Endodermal cell (in vitro differentiated cells): ENCODE data around the gene PCDHGC3. TPM values are rescaled to one million over a fixed set of nuclear protein-coding genes. Genes with fewer than 3 reads are reported as not detected.

Experiments used
- DNase-seq: peaks from one replicate; pipeline ENCODE4 v3.0.0-alpha.2; 2017
- H3K27ac ChIP-seq: 2 replicates; pipeline ENCODE4 v1.5.1; 2013; ENCODE audit warnings: mild to moderate bottlenecking, low read depth, low read length, moderate library complexity
- H3K27me3 ChIP-seq: 2 replicates; pipeline ENCODE4 v1.6.1; 2013; ENCODE audit warnings: mild to moderate bottlenecking, low read length, moderate library complexity; ENCODE audit not compliant: insufficient read depth, control insufficient read depth, poor library complexity, severe bottlenecking
- H3K36me3 ChIP-seq: 2 replicates; pipeline ENCODE4 v1.7.0; 2013; ENCODE audit warnings: mild to moderate bottlenecking, low read length, moderate library complexity; ENCODE audit not compliant: control insufficient read depth, insufficient read depth
- H3K4me1 ChIP-seq: one replicate; pipeline ENCODE4 v1.7.0; 2013; ENCODE audit warnings: low read length; ENCODE audit not compliant: control insufficient read depth, insufficient read depth
- H3K4me3 ChIP-seq: 2 replicates; pipeline ENCODE4 v1.5.1; 2013; ENCODE audit warnings: mild to moderate bottlenecking, low read length, moderate library complexity
- H3K9ac ChIP-seq: 2 replicates; pipeline ENCODE4 v1.6.1; 2013; ENCODE audit warnings: mild to moderate bottlenecking, low read length, moderate library complexity; ENCODE audit not compliant: poor library complexity, severe bottlenecking; ENCODE audit errors: extremely low read depth
- H3K9me3 ChIP-seq: 2 replicates; pipeline ENCODE4 v1.6.1; 2013; ENCODE audit warnings: mild to moderate bottlenecking, low read length, moderate library complexity; ENCODE audit not compliant: control insufficient read depth
- H3K27ac Mint-ChIP-seq: 2 replicates; pipeline ENCODE4 v1.8.0; 2020; ENCODE audit warnings: mixed read lengths
- H3K27me3 Mint-ChIP-seq: 2 replicates; pipeline ENCODE4 v1.8.0; 2021; ENCODE audit warnings: mild to moderate bottlenecking, mixed read lengths; ENCODE audit not compliant: insufficient read depth
- H3K36me3 Mint-ChIP-seq: 2 replicates; pipeline ENCODE4 v1.8.0; 2020; ENCODE audit warnings: low read depth, mixed read lengths
- H3K4me1 Mint-ChIP-seq: 2 replicates; pipeline ENCODE4 v1.8.0; 2020; ENCODE audit warnings: mixed read lengths
- H3K4me3 Mint-ChIP-seq: 2 replicates; pipeline ENCODE4 v1.8.0; 2020; ENCODE audit warnings: mild to moderate bottlenecking, moderate library complexity, mixed read lengths
- H3K9me3 Mint-ChIP-seq: 2 replicates; pipeline ENCODE4 v1.8.0; 2020; ENCODE audit warnings: mild to moderate bottlenecking, mixed read lengths
- WGBS, 2 experiments: methylation state at CpG; one replicate each; pipeline versions ENCODE4 v1.1.5 to v1.1.7; 2013; ENCODE audit warnings: missing lambda C conversion rate in 2 of 2, mixed read lengths in 1 of 2; ENCODE audit not compliant: insufficient coverage in 1 of 2, insufficient read length in 1 of 2; 5-methylcytosine and 5-hydroxymethylcytosine counted together
- total RNA-seq, 2 donors: library from RNA; stranded (reverse); fragmentation: NEBNext Ultra II Directional in 1 of 2; extraction: Animal tissue kit (Norgen Biotek cat#: 25700) in 1 of 2; gene quantifications; 2 replicates in 1 of 2; 3 replicates in 1 of 2; pipeline ENCODE4 v1.2.1, GENCODE V29; 2021
- TF ChIP-seq, protein P1 (sequence below): fragments of 200-600 bp; sonication (generic); conservative IDR thresholded peaks from 2 replicates; pipeline ENCODE4 v1.5.0; 2021; ENCODE audit warnings: antibody characterized with exemption, mild to moderate bottlenecking

The PCDHGC3 gene
- total RNA-seq, 2 donors from 2014 or later: 13.9 to 27.6 TPM

DNA sequence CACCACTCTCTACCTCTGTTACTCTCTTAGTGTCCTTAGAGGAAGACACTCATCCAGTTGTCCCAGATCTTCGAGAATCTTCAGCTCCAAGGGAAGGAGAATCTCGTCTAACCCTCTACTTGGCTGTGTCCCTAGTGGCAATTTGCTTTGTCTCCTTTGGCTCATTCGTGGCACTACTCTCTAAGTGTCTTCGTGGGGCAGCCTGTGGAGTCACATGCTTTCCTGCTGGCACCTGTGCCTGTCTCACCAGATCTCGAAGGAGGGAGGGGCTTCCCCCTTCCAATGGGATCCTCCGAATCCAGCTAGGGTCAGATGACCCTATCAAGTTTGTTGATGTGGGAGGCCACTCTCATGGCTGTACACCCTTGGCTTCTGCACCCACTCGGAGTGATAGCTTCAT lies 11.4 kb downstream of the PCDHGC3 start:
- WGBS, 2 experiments: 88 to 94% methylated on average over 5 to 7 of the region's 7 CpGs
- no peak overlapping the region for H3K9ac ChIP-seq
- no peak for DNase-seq
- Mint-ChIP-seq H3K36me3 (peaks cover 22% of the 10 kb centered on the region), H3K27ac (no peak overlapping the region), H3K4me1 (peaks cover 32% of the 10 kb centered on the region), H3K9me3 (no peaks in the 10 kb centered on the region), H3K4me3 (no peak overlapping the region), H3K27me3 (peaks cover 71% of the 10 kb centered on the region)
- H3K9me3 ChIP-seq: no peaks in the 10 kb centered on the region
- no peak overlapping the region for H3K27ac ChIP-seq
- peaks cover 12% of the 10 kb centered on the region for H3K4me1 ChIP-seq
- peaks cover 14% of the 10 kb centered on the region for H3K27me3 ChIP-seq
- H3K4me3 ChIP-seq: no peak overlapping the region
- H3K36me3 ChIP-seq: no peaks in the 10 kb centered on the region
- TF ChIP-seq, protein P1, sequence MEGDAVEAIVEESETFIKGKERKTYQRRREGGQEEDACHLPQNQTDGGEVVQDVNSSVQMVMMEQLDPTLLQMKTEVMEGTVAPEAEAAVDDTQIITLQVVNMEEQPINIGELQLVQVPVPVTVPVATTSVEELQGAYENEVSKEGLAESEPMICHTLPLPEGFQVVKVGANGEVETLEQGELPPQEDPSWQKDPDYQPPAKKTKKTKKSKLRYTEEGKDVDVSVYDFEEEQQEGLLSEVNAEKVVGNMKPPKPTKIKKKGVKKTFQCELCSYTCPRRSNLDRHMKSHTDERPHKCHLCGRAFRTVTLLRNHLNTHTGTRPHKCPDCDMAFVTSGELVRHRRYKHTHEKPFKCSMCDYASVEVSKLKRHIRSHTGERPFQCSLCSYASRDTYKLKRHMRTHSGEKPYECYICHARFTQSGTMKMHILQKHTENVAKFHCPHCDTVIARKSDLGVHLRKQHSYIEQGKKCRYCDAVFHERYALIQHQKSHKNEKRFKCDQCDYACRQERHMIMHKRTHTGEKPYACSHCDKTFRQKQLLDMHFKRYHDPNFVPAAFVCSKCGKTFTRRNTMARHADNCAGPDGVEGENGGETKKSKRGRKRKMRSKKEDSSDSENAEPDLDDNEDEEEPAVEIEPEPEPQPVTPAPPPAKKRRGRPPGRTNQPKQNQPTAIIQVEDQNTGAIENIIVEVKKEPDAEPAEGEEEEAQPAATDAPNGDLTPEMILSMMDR: no peak

DNA sequence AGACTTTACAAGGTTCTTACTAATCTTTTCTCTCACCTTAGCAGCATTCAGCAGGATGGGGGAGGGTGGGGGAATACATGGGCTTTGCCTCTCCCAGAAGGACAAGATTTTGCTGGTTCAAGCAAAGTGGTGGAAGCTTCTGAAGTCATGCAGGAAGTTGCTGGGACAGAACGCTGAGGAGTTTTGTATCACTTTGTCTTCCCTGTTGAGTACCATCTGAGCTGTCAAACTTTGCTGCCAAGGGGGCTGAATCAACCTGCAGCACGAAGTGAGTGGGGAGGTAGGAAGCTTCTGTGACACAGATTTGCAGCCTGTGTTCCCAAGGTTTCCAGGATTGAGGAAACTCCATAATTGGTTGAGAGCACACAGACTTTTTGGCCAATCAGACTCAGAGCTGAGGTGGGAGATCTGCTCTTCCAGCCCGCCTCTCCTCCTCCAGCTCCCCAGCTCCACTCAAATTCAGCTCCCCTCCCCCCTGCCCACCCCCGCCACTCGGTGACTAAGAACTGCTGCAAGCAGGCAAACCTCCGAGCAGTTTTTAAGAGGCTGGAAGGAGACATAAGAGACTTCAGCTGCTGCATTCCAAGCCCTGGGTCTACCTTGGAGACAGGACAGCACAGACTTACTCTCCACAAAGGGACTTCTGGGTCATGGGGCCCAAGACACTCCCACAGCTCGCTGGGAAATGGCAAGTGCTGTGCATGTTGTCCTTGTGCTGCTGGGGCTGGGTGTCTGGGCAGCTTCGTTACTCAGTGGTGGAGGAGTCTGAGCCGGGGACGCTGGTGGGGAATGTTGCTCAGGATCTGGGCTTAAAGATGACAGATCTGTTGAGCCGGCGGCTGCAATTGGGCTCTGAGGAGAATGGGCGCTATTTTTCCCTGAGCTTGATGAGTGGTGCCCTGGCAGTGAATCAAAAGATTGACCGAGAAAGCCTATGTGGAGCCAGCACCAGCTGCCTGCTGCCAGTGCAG lies 13.1 kb downstream of the PCDHGC3 start, which contains the start of gene PCDHGC5:
TSS of gene PCDHGC5 (plus strand) at position 491 of the 971 bp plus-strand sequence. CDS start at position 651, 160 bp downstream.
- Histone ChIP-seq H3K36me3 (no peaks in the 10 kb centered on the region), H3K27me3 (peaks cover 14% of the 10 kb centered on the region), H3K4me1 (peaks cover 6% of the 10 kb centered on the region), H3K4me3 (no peak within 1 kb of the TSS), H3K9me3 (no peaks in the 10 kb centered on the region), H3K27ac (no peak within 1 kb of the TSS), H3K9ac (no peak within 1 kb of the TSS)
- H3K27ac Mint-ChIP-seq: no peak within 1 kb of the TSS
- DNase-seq: peak; percentile 63
- peaks cover 22% of the 10 kb centered on the region for H3K36me3 Mint-ChIP-seq
- H3K4me1 Mint-ChIP-seq: peaks cover 19% of the 10 kb centered on the region
- no peak within 1 kb of the TSS for H3K4me3 Mint-ChIP-seq
- no peaks in the 10 kb centered on the region for H3K9me3 Mint-ChIP-seq
- TF ChIP-seq, protein P1: no peak
- whole genome bisulfite sequencing, 2 experiments: 72 to 79% methylated on average over 11 to 14 of the region's 14 CpGs
- H3K27me3 Mint-ChIP-seq: peaks cover 88% of the 10 kb centered on the region

DNA sequence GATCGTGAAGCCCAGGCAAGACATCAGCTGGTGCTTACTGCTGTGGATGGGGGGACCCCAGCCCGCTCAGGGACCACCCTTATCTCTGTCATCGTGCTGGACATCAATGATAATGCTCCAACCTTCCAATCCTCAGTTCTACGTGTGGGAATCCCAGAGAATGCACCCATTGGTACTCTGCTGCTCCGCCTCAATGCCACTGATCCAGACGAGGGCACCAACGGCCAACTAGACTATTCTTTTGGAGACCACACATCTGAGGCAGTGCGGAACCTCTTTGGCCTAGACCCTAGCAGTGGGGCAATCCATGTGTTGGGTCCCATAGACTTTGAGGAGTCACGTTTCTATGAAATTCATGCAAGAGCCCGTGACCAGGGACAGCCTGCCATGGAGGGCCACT lies 14.1 kb downstream of the PCDHGC3 start:
- Histone ChIP-seq H3K4me3 (no peak overlapping the region), H3K9me3 (no peaks in the 10 kb centered on the region), H3K27ac (no peak overlapping the region), H3K27me3 (peaks cover 14% of the 10 kb centered on the region), H3K9ac (no peak overlapping the region), H3K36me3 (no peaks in the 10 kb centered on the region), H3K4me1 (peaks cover 12% of the 10 kb centered on the region)
- no peak for DNase-seq
- Mint-ChIP-seq H3K9me3 (no peaks in the 10 kb centered on the region), H3K27ac (no peak overlapping the region), H3K36me3 (peaks cover 22% of the 10 kb centered on the region), H3K27me3 (peaks cover 95% of the 10 kb centered on the region), H3K4me3 (no peak overlapping the region), H3K4me1 (peaks cover 19% of the 10 kb centered on the region)
- 91 to 96% methylated on average over 7 to 10 of the region's 10 CpGs for WGBS, 2 experiments
- TF ChIP-seq, protein P1: no peak
